Kidney capillary endothelial cell (primary cell): ENCODE data around the gene PDLIM5.

ENCODE experiments used
- DNase-seq: peaks from one replicate; pipeline ENCODE4 v3.0.0-alpha.2; 2018; ENCODE audit warnings: low spot score

Gene PDLIM5

GRCh38 chr4:94559351-94559806, 107.6 kb downstream of the PDLIM5 start:
- DNase-seq, result no peak

- no peak for DNase-seq
Observed at GRCh38 chr4:94561249-94562024, 109.7 kb downstream of the PDLIM5 start.

- DNase-seq, result no peak
Observed at GRCh38 chr4:94562285-94562684, 110.5 kb downstream of the PDLIM5 start.

- no peak for DNase-seq
Observed at GRCh38 chr4:94564252-94564651, 112.5 kb downstream of the PDLIM5 start.

GRCh38 chr4:94566420-94566819, 114.7 kb downstream of the PDLIM5 start:
- DNase-seq, result no peak

GRCh38 chr4:94567811-94568210, 116.1 kb downstream of the PDLIM5 start:
- no peak for DNase-seq

- no peak for DNase-seq
Observed at GRCh38 chr4:94570558-94570957, 118.8 kb downstream of the PDLIM5 start.

GRCh38 chr4:94571298-94571697, 119.6 kb downstream of the PDLIM5 start:
- no peak for DNase-seq

GRCh38 chr4:94571715-94572114, 120.0 kb downstream of the PDLIM5 start:
- DNase-seq, result no peak

GRCh38 chr4:94574050-94574449, 122.3 kb downstream of the PDLIM5 start:
- DNase-seq, result no peak

- no peak for DNase-seq
Observed at GRCh38 chr4:94574616-94575015, 122.9 kb downstream of the PDLIM5 start.

GRCh38 chr4:94575652-94576051, 123.9 kb downstream of the PDLIM5 start:
- no peak for DNase-seq

GRCh38 chr4:94576210-94576609, 124.5 kb downstream of the PDLIM5 start:
- DNase-seq, result no peak

GRCh38 chr4:94577136-94577535, 125.4 kb downstream of the PDLIM5 start:
- DNase-seq, result no peak

- no peak for DNase-seq
Observed at GRCh38 chr4:94578195-94578594, 126.5 kb downstream of the PDLIM5 start.

- no peak for DNase-seq
Observed at GRCh38 chr4:94581766-94582165, 130.0 kb downstream of the PDLIM5 start.

GRCh38 chr4:94582517-94582916, 130.8 kb downstream of the PDLIM5 start:
- DNase-seq, result no peak

- no peak for DNase-seq
Observed at GRCh38 chr4:94583914-94584641, 132.3 kb downstream of the PDLIM5 start.

- no peak for DNase-seq
Observed at GRCh38 chr4:94588896-94589693, 137.4 kb downstream of the PDLIM5 start.

- no peak for DNase-seq
Observed at GRCh38 chr4:94590493-94590892, 138.8 kb downstream of the PDLIM5 start.

- no peak for DNase-seq
Observed at GRCh38 chr4:94591289-94591688, 139.5 kb downstream of the PDLIM5 start.

GRCh38 chr4:94595013-94595412, 143.3 kb downstream of the PDLIM5 start:
- DNase-seq, result no peak
